ENCODE data around the gene MIA.

DNA sequence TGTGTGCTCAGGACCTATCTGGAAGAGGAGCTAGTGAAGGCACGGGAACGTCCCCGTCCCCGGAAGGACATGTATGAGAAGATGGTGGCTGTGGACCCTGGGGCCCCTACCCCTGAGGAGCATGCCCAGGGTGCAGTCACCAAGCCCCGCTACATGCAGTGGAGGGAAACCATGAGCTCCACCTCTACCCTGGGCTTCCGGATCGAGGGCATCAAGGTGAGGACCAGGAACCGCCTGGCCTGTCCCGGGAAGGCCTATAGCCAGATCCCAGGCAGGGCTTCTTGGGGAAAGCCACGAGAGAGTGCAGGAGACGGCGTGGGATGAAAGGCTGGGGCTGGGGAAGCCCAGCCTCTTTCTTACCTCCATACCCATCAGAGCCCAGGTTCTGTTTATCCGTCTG is 42.2 kb upstream of the MIA start:
- TF ChIP-seq, protein P1, sequence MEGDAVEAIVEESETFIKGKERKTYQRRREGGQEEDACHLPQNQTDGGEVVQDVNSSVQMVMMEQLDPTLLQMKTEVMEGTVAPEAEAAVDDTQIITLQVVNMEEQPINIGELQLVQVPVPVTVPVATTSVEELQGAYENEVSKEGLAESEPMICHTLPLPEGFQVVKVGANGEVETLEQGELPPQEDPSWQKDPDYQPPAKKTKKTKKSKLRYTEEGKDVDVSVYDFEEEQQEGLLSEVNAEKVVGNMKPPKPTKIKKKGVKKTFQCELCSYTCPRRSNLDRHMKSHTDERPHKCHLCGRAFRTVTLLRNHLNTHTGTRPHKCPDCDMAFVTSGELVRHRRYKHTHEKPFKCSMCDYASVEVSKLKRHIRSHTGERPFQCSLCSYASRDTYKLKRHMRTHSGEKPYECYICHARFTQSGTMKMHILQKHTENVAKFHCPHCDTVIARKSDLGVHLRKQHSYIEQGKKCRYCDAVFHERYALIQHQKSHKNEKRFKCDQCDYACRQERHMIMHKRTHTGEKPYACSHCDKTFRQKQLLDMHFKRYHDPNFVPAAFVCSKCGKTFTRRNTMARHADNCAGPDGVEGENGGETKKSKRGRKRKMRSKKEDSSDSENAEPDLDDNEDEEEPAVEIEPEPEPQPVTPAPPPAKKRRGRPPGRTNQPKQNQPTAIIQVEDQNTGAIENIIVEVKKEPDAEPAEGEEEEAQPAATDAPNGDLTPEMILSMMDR (conservative IDR thresholded peaks at IDR 0.05 in 1 of 2, IDR thresholded peaks at IDR 0.05 in 1 of 2; ENCODE audit: low read depth in 1 of 2, low read length in 2 of 2): no peak
- TF ChIP-seq EZH2 (IDR thresholded peaks at IDR 0.05; ENCODE audit: low read length, missing control alignments): no peak

Measured in fibroblast of lung (primary cell).